ENCODE data around the gene RYR1. TPM values are rescaled to one million over a fixed set of nuclear protein-coding genes. Genes with fewer than 3 reads are reported as not detected.

RYR1 gene
- polyA plus RNA-seq, 3 donors = 0.76 to 2.1 (median 2.1) TPM

DNA sequence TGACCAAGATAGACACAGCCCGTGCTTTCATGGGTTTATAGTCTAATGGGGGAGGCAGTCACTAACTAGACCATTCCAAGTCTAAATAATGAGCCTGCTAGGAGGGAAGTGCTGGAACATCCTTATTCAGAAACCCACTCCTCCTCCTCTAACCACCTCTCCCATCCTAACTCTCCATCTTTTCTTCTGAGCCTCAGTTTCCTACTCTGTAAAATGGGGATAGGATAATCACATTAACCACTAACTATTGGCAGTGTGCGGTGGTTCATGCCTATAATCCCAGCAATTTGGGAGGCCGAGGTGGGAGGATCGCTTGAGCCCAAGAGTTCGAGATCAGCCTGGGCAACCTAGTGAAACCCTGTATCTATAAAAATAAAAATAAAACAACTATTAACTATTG lies 115.6 kb downstream of the RYR1 start:
- Histone ChIP-seq H3K4me3 (replicated peaks in 1 of 3; ENCODE audit: low read depth in 2 of 3, low read length in 3 of 3) (no peak overlapping the region), H3K79me2 (ENCODE audit: insufficient read depth, low read length) (no peaks in the 10 kb centered on the region), H4K20me1 (ENCODE audit: insufficient read depth, low read length) (no peaks in the 10 kb centered on the region), H3K36me3 (replicated peaks in 1 of 2; ENCODE audit: control insufficient read depth in 1 of 2, insufficient read depth in 2 of 2, low read length in 2 of 2) (no peaks in the 10 kb centered on the region), H3K9me3 (replicated peaks in 1 of 2; ENCODE audit: control insufficient read depth in 1 of 2, insufficient read depth in 1 of 2, low read length in 2 of 2) (no peaks in the 10 kb centered on the region), H2AFZ (ENCODE audit: insufficient read depth, low read depth, low read length, poor library complexity, severe bottlenecking) (no peak overlapping the region), H3K4me2 (replicated peaks; ENCODE audit: extremely low read depth, low read length, poor library complexity, severe bottlenecking) (no peak overlapping the region), H3K4me1 (ENCODE audit: control insufficient read depth in 1 of 2, insufficient read depth in 2 of 2, low read length in 2 of 2) (peaks cover 27 to 33% of the 10 kb centered on the region in 2 donors), H3K27me3 (ENCODE audit: control insufficient read depth in 2 of 2, insufficient read depth in 2 of 2, low read length in 2 of 2) (no peaks in the 10 kb centered on the region), H3K27ac (ENCODE audit: low read depth in 1 of 2, low read length in 2 of 2) (no peak overlapping the region), H3K9ac (ENCODE audit: insufficient read depth, low read length, poor library complexity, severe bottlenecking) (no peak overlapping the region)
- WGBS (ENCODE audit: insufficient coverage) = no CpG with 5 or more reads among the region's 5 CpGs
- peaks cover 22% of the 10 kb centered on the region for H3K4me1 Mint-ChIP-seq
- TF ChIP-seq, protein P1, sequence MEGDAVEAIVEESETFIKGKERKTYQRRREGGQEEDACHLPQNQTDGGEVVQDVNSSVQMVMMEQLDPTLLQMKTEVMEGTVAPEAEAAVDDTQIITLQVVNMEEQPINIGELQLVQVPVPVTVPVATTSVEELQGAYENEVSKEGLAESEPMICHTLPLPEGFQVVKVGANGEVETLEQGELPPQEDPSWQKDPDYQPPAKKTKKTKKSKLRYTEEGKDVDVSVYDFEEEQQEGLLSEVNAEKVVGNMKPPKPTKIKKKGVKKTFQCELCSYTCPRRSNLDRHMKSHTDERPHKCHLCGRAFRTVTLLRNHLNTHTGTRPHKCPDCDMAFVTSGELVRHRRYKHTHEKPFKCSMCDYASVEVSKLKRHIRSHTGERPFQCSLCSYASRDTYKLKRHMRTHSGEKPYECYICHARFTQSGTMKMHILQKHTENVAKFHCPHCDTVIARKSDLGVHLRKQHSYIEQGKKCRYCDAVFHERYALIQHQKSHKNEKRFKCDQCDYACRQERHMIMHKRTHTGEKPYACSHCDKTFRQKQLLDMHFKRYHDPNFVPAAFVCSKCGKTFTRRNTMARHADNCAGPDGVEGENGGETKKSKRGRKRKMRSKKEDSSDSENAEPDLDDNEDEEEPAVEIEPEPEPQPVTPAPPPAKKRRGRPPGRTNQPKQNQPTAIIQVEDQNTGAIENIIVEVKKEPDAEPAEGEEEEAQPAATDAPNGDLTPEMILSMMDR (IDR thresholded peaks at IDR 0.05) = no peak
- H3K4me3 Mint-ChIP-seq = no peak overlapping the region
- intact Hi-C loops (cut with micrococcal nuclease) = loop anchor here (5.0 to 10.0 kb wide), 2 partner anchors 83 to 86 kb away; no protein-coding TSS in a partner anchor
- no peak for DNase-seq
- H3K27me3 Mint-ChIP-seq (ENCODE audit: low read depth in 3 of 3) = peaks cover 12 to 14% (median 12%) of the 10 kb centered on the region in 3 donors
- H3K36me3 Mint-ChIP-seq = no peaks in the 10 kb centered on the region
- H3K27ac Mint-ChIP-seq = no peak overlapping the region
- H3K9me3 Mint-ChIP-seq = no peaks in the 10 kb centered on the region

DNA sequence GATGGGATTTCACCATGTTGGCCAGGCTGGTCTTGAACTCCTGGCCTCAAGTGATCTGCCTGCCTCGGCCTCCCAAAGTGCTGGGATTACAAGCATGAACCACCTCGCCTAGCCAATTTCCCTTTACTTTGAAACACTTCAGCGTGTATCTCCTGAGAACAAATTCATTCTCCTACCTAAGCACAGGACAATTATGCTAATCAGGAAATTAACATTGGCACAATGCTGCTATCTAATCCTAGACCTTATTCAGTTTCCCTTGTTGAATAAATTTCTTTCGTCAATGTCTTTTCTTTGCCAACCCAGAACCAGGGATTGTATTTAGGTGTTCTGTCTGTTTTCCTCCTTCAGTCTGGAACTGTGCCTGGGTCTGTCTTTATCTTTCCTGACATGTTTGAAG lies 116.5 kb downstream of the RYR1 start:
- WGBS (ENCODE audit: insufficient coverage) = 85% methylated on average over 2 of the region's 4 CpGs
- H3K4me2 ChIP-seq (replicated peaks; ENCODE audit: extremely low read depth, low read length, poor library complexity, severe bottlenecking) = no peak overlapping the region
- H3K9me3 Mint-ChIP-seq = no peaks in the 10 kb centered on the region
- peaks cover 12 to 15% (median 14%) of the 10 kb centered on the region in 3 donors for H3K27me3 Mint-ChIP-seq (ENCODE audit: low read depth in 3 of 3)
- no peak overlapping the region for H3K4me3 ChIP-seq (replicated peaks in 1 of 3; ENCODE audit: low read depth in 2 of 3, low read length in 3 of 3)
- no peaks in the 10 kb centered on the region for H4K20me1 ChIP-seq (ENCODE audit: insufficient read depth, low read length)
- H3K27ac ChIP-seq (ENCODE audit: low read depth in 1 of 2, low read length in 2 of 2) = no peak overlapping the region
- H3K27me3 ChIP-seq (ENCODE audit: control insufficient read depth in 2 of 2, insufficient read depth in 2 of 2, low read length in 2 of 2) = no peaks in the 10 kb centered on the region
- H3K9ac ChIP-seq (ENCODE audit: insufficient read depth, low read length, poor library complexity, severe bottlenecking) = no peak overlapping the region
- no peak overlapping the region for H3K4me3 Mint-ChIP-seq
- peaks cover 21 to 24% of the 10 kb centered on the region in 2 donors for H3K4me1 ChIP-seq (ENCODE audit: control insufficient read depth in 1 of 2, insufficient read depth in 2 of 2, low read length in 2 of 2)
- H2AFZ ChIP-seq (ENCODE audit: insufficient read depth, low read depth, low read length, poor library complexity, severe bottlenecking) = no peak overlapping the region
- DNase-seq = no peak
- no peak overlapping the region for H3K27ac Mint-ChIP-seq
- no peaks in the 10 kb centered on the region for H3K79me2 ChIP-seq (ENCODE audit: insufficient read depth, low read length)
- intact Hi-C loops (cut with micrococcal nuclease) = loop anchor here (5.0 to 10.0 kb wide), 2 partner anchors 82 to 85 kb away; no protein-coding TSS in a partner anchor
- TF ChIP-seq, protein P1 (IDR thresholded peaks at IDR 0.05) = no peak
- no peaks in the 10 kb centered on the region for H3K36me3 Mint-ChIP-seq
- H3K4me1 Mint-ChIP-seq = peaks cover 15% of the 10 kb centered on the region
- H3K36me3 ChIP-seq (replicated peaks in 1 of 2; ENCODE audit: control insufficient read depth in 1 of 2, insufficient read depth in 2 of 2, low read length in 2 of 2) = no peaks in the 10 kb centered on the region
- H3K9me3 ChIP-seq (replicated peaks in 1 of 2; ENCODE audit: control insufficient read depth in 1 of 2, insufficient read depth in 1 of 2, low read length in 2 of 2) = no peaks in the 10 kb centered on the region
